D721Med (cell line): ENCODE data around the gene IL12RB1.
"Not testable (repeated sequence)": the region's sequence is repeated elsewhere in the genome, so short reads cannot be mapped to it uniquely, and the experiment has no call there.

ENCODE experiments used
- DNase-seq: peaks from one replicate; pipeline ENCODE4 v3.0.0; 2011; ENCODE audit warnings: low spot score; ENCODE audit not compliant: insufficient read length
- FAIRE-seq: peaks from 2 replicates; lab custom pipeline; 2011; peaks lifted over from hg19 to GRCh38; lab: Jason Lieb, UNC
- TF ChIP-seq, protein P1 (sequence below): IDR thresholded peaks from 2 replicates; pipeline ENCODE4 v1.5.1; 2012; ENCODE audit warnings: mild to moderate bottlenecking, control low read depth; ENCODE audit not compliant: insufficient read depth; ENCODE audit errors: missing control alignments

The IL12RB1 gene

DNA sequence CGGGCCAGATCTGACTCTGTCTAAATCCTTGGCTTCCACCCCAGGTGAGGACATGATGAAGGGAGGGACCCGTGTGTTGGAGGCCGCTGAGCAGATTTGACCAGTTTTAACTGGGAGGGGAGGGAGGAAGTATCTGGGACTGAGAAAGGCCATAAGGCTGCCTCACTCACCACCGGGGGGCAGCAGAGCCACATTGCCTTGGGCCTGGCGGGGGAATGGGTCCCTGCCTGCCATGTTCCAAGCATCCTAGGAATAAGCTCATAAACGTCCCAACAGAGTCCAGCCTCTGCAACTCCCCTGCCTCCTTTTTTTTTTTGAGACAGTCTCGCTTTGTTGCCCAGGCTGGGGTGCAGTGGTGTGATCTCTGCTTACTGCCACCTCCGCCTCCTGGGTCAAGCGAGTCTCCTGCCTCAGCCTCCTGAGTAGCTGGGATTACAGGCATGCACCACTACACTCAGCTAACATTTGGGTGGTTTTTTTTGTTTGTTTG, 26.3 kb upstream of the IL12RB1 start:
- FAIRE-seq, result no peak
- TF ChIP-seq, protein P1, sequence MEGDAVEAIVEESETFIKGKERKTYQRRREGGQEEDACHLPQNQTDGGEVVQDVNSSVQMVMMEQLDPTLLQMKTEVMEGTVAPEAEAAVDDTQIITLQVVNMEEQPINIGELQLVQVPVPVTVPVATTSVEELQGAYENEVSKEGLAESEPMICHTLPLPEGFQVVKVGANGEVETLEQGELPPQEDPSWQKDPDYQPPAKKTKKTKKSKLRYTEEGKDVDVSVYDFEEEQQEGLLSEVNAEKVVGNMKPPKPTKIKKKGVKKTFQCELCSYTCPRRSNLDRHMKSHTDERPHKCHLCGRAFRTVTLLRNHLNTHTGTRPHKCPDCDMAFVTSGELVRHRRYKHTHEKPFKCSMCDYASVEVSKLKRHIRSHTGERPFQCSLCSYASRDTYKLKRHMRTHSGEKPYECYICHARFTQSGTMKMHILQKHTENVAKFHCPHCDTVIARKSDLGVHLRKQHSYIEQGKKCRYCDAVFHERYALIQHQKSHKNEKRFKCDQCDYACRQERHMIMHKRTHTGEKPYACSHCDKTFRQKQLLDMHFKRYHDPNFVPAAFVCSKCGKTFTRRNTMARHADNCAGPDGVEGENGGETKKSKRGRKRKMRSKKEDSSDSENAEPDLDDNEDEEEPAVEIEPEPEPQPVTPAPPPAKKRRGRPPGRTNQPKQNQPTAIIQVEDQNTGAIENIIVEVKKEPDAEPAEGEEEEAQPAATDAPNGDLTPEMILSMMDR, result peak; percentile 90
- DNase-seq, result peak; percentile 74

DNA sequence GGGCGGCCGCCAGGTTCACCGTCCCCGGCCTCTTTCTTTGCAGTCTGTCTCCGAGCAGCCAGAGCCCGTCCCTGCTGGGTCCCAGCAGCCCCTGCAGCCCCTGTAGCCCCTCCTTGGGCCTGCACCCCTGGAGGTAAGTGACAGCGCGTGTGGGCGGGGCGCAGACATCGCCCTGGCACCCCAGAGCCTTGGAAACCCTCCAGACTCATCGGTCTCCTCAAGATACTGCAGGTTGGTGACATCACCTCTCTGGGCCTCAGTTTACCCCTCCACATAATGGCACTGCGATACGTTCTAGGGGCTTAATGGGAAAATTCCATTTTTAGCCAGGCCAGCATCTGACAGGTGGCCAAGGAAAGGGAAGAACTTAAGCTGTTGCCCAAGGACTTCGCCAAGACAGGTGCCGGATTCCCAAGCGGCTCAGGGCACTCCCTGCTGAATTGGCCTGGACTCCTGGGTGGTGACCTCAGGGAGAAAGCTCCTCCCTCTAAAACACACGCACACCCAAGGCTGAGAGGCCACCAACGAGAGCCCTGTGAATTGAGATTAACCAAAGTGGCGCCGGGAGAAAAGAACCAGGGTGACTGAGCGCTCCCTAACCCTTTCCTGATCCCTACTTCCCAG, 24.0 kb upstream of the IL12RB1 start:
- TF ChIP-seq, protein P1, result no peak
- no peak for FAIRE-seq
- no peak for DNase-seq

DNA sequence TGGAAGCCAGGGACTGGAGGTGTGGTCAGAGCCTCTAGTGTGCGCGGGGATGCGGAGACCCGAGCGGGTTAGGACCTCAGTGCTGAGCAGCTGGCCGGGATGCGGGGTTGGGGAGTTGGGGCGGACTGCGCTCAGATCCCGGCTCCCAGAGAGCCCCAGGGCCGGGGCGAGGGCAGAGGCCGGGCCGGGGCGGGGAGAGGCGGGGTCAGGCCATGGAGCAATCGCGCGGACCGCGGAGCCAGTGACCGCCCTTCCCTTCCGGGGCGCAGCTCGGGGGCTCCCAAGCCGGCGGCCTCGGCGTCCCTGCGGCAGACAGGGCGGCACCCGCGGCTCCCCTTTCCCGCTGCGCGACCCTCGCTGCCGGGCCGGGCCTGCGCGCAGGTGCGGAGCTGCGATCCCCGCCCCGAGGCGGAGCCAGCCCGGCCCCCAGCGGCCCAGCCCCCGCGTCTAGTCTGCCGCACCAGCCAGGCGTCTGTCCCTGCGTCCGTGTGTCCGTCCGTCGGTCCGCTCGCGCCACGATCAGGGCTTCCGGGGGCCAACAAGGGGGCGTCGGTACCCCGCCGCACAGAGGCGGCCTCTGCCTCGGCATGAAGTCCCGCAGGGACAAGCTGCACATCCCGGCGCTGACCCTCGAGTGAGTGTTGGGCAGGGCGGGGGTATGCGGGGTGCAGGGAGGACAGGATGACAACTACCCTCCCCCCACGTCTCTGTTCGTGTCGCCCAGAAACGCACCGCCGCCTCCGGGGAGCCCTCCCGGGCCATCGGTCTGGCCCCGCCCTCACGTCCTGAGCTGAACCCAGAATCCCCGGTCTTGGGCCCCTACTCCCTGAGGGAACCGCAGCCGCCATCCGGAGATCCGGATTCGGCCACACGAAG, 23.2 kb upstream of the IL12RB1 start:
- TF ChIP-seq, protein P1, result no peak
- no peak for FAIRE-seq
- DNase-seq, result peak; percentile 71

DNA sequence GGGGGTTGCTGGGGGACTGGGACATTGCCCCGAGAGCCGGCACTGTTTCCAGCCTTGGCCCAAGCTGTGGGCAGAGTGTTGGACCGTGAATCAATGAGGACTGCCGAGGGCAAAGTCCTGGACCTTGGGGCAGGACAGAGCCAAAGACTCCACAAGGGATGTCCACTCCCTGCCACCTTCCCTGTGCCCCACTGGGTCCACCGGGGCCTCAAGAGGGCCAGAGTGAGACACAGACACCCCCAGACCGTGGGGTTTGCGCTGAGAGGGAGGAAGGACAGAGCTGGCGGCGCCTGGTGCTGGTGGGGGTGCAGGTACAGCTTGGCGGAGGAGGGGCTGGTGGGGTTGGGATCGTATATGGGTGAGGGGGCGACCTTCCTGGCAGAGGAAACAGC, 22.6 kb upstream of the IL12RB1 start:
- FAIRE-seq, result no peak
- TF ChIP-seq, protein P1, result no peak
- no peak for DNase-seq

DNA sequence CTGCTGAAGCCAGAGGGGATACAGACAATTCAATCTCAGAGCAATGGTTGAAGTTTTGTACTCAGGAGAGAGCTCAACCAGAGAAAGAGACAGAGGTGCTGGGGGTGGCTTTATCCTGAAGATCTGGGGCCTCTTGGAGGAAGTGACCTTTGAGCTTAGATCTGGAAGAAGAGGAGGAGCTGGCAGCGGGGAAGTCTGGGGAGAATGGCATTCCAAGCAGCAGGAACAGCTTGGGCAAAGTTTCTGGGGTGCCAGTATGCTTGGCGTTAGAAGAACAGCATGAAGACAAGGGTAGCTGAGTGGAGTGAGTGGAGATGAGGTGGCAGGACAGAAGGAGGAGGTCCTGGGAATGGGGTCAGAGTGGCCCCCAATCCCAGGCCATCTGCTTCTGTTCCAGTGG, 22.2 kb upstream of the IL12RB1 start:
- no peak for FAIRE-seq
- TF ChIP-seq, protein P1, result no peak
- no peak for DNase-seq

- TF ChIP-seq, protein P1, result no peak
- DNase-seq, result no peak
- FAIRE-seq, result no peak
Observed at GRCh38 chr19:18107235-18107634, 20.5 kb upstream of the IL12RB1 start.

- not testable (repeated sequence) for FAIRE-seq, DNase-seq
Observed at GRCh38 chr19:18105259-18105658, 18.5 kb upstream of the IL12RB1 start.
